Measurements from ENCODE around the gene C17orf58.

DNA sequence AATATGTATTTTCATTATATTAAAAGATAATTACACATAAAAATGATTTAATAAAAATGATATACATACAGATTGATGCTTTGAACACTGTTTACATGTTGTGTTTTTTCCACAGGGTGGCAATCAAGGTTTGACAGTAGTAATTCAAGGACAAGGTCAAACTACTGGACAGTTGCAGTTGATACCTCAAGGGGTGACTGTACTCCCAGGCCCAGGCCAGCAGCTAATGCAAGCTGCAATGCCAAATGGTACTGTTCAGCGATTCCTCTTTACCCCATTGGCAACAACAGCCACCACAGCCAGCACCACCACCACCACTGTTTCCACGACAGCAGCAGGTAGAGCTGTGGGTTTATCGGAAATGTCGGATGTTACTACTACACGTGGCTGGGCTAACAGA is 52.2 kb downstream of the C17orf58 start:
- TF ChIP-seq BDP1 (IDR thresholded peaks at IDR 0.05; ENCODE audit: insufficient read depth, insufficient read length) (no peak), ZNF589 (CRISPR knock-in tag; IDR thresholded peaks at IDR 0.05; ENCODE audit: low read depth) (no peak), CHCHD3 (CRISPR knock-in tag; IDR thresholded peaks at IDR 0.05) (no peak), RFX5 (IDR thresholded peaks at IDR 0.05; ENCODE audit: low read depth, low read length) (no peak), TRIM24 (IDR thresholded peaks at IDR 0.05) (no peak)
- TF ChIP-seq, protein P1, sequence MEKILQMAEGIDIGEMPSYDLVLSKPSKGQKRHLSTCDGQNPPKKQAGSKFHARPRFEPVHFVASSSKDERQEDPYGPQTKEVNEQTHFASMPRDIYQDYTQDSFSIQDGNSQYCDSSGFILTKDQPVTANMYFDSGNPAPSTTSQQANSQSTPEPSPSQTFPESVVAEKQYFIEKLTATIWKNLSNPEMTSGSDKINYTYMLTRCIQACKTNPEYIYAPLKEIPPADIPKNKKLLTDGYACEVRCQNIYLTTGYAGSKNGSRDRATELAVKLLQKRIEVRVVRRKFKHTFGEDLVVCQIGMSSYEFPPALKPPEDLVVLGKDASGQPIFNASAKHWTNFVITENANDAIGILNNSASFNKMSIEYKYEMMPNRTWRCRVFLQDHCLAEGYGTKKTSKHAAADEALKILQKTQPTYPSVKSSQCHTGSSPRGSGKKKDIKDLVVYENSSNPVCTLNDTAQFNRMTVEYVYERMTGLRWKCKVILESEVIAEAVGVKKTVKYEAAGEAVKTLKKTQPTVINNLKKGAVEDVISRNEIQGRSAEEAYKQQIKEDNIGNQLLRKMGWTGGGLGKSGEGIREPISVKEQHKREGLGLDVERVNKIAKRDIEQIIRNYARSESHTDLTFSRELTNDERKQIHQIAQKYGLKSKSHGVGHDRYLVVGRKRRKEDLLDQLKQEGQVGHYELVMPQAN (IDR thresholded peaks at IDR 0.05; ENCODE audit: borderline replicate concordance), result no peak
- TF ChIP-seq, protein P2, sequence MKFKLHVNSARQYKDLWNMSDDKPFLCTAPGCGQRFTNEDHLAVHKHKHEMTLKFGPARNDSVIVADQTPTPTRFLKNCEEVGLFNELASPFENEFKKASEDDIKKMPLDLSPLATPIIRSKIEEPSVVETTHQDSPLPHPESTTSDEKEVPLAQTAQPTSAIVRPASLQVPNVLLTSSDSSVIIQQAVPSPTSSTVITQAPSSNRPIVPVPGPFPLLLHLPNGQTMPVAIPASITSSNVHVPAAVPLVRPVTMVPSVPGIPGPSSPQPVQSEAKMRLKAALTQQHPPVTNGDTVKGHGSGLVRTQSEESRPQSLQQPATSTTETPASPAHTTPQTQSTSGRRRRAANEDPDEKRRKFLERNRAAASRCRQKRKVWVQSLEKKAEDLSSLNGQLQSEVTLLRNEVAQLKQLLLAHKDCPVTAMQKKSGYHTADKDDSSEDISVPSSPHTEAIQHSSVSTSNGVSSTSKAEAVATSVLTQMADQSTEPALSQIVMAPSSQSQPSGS (CRISPR knock-in tag; IDR thresholded peaks at IDR 0.05), result no peak
